OCI-LY1 (cell line): ENCODE results near the gene PTPRCAP.
"Not testable (repeated sequence)": the region's sequence is repeated elsewhere in the genome, so short reads cannot be mapped to it uniquely, and the experiment has no call there.

Experiments used
- H2AFZ ChIP-seq: fragments of 200-600 bp; sonication (generic), shearing (Covaris generic); 2 replicates; pipeline ENCODE4 v1.6.0; 2014; ENCODE audit warnings: antibody characterized with exemption, mild to moderate bottlenecking, low read length
- H3F3A ChIP-seq: fragments of 200-600 bp; sonication (generic), shearing (Covaris generic); 2 replicates; pipeline ENCODE4 v1.6.0; 2014; ENCODE audit warnings: mild to moderate bottlenecking, antibody characterized with exemption, low read length, moderate library complexity; ENCODE audit not compliant: insufficient read depth
- H3K27ac ChIP-seq: fragments of 200-600 bp; sonication (generic); 2 replicates; pipeline ENCODE4 v1.5.1; 2014; ENCODE audit warnings: low read length, mixed run types, mild to moderate bottlenecking, low read depth; ENCODE audit not compliant: poor library complexity, severe bottlenecking
- H3K27me3 ChIP-seq: fragments of 200-600 bp; sonication (generic); 2 replicates; pipeline ENCODE4 v1.6.0; 2014; ENCODE audit warnings: antibody characterized with exemption, mild to moderate bottlenecking, low read length, moderate library complexity; ENCODE audit not compliant: insufficient read depth
- H3K36me3 ChIP-seq: fragments of 200-600 bp; sonication (generic); 2 replicates; pipeline ENCODE4 v1.6.1; 2014; ENCODE audit warnings: mild to moderate bottlenecking, antibody characterized with exemption, low read length, moderate library complexity, mixed read lengths; ENCODE audit not compliant: insufficient read depth
- H3K4me1 ChIP-seq: fragments of 200-600 bp; sonication (generic); 2 replicates; pipeline ENCODE4 v1.5.1; 2014; ENCODE audit warnings: mild to moderate bottlenecking, low read length, moderate library complexity; ENCODE audit not compliant: insufficient read depth, severe bottlenecking
- H3K4me2 ChIP-seq: fragments of 200-600 bp; sonication (generic), shearing (Covaris generic); 2 replicates; pipeline ENCODE4 v1.6.1; 2014; ENCODE audit warnings: low read length
- H3K4me3 ChIP-seq: fragments of 200-600 bp; sonication (generic); 2 replicates; pipeline ENCODE4 v1.5.1; 2014; ENCODE audit warnings: low read length, low read depth, mild to moderate bottlenecking, mixed read lengths; ENCODE audit not compliant: poor library complexity, severe bottlenecking
- H3K79me2 ChIP-seq: fragments of 200-600 bp; shearing (Covaris generic); 2 replicates; pipeline ENCODE4 v1.6.1; 2016; ENCODE audit warnings: mixed run types, low read length, mixed read lengths; ENCODE audit not compliant: insufficient read depth
- H3K9ac ChIP-seq: fragments of 200-600 bp; sonication (generic), shearing (Covaris generic); 2 replicates; pipeline ENCODE4 v1.6.1; 2014; ENCODE audit warnings: mild to moderate bottlenecking, low read length, mixed read lengths
- H3K9me2 ChIP-seq: fragments of 200-600 bp; sonication (generic), shearing (Covaris generic); 2 replicates; pipeline ENCODE4 v1.6.1; 2014; ENCODE audit warnings: low read depth, mild to moderate bottlenecking, low read length, mixed read lengths
- H3K9me3 ChIP-seq: fragments of 200-600 bp; shearing (Covaris generic); 2 replicates; pipeline ENCODE4 v1.6.1; 2014; ENCODE audit warnings: low read length, mixed read lengths
- H4K20me1 ChIP-seq: fragments of 200-600 bp; sonication (generic), shearing (Covaris generic); 2 replicates; pipeline ENCODE4 v1.6.0; 2016; ENCODE audit warnings: mild to moderate bottlenecking, low read length; ENCODE audit not compliant: insufficient read depth
- CTCF ChIP-seq: fragments of 200-600 bp; sonication (generic), shearing (Covaris generic); IDR thresholded peaks from 2 replicates; pipeline ENCODE4 v1.5.1; 2017; ENCODE audit warnings: mild to moderate bottlenecking, antibody characterized with exemption, low read length, moderate library complexity, mixed read lengths
- EZH2 ChIP-seq: fragments of 200-600 bp; sonication (generic), shearing (Covaris generic); IDR thresholded peaks from 2 replicates; pipeline ENCODE4 v1.8.0; 2017; ENCODE audit warnings: borderline replicate concordance, mixed run types, mild to moderate bottlenecking, antibody characterized with exemption, low read length, moderate library complexity, mixed read lengths

PTPRCAP gene

GRCh38 chr11:67482275-67482826 lies 44.9 kb upstream of the PTPRCAP start:
- no peaks in the 10 kb centered on the region for H3K9me3 ChIP-seq
- H3K4me3 ChIP-seq = peak overlapping the region; percentile 56
- H3F3A ChIP-seq = 0 out of 2 replicates have a peak, but pooled peaks cover 2% of the 10 kb centered on the region
- H3K27ac ChIP-seq = peak overlapping the region; percentile 91
- peak overlapping the region; percentile 99 for H3K4me2 ChIP-seq
- H3K79me2 ChIP-seq = no peaks in the 10 kb centered on the region
- no peaks in the 10 kb centered on the region for H3K9me2 ChIP-seq
- no peaks in the 10 kb centered on the region for H3K27me3 ChIP-seq
- TF ChIP-seq EZH2 (no peak), CTCF (no peak)
- peak overlapping the region; percentile 88 for H3K9ac ChIP-seq
- no peaks in the 10 kb centered on the region for H4K20me1 ChIP-seq
- H3K4me1 ChIP-seq = peaks cover 47% of the 10 kb centered on the region
- no peaks in the 10 kb centered on the region; the same call in 1 of the 2 replicates for H3K36me3 ChIP-seq
- 0 out of 2 replicates have a peak overlapping the region, but pooled peaks have one; percentile 8 for H2AFZ ChIP-seq

- not testable (repeated sequence) for H3K9me3 ChIP-seq, H3K27ac ChIP-seq, H4K20me1 ChIP-seq, H3F3A ChIP-seq, H3K79me2 ChIP-seq, H2AFZ ChIP-seq, H3K27me3 ChIP-seq, H3K4me3 ChIP-seq, H3K4me2 ChIP-seq, H3K9me2 ChIP-seq, H3K4me1 ChIP-seq, H3K9ac ChIP-seq, H3K36me3 ChIP-seq
Measured at GRCh38 chr11:67477344-67478050, 40.0 kb upstream of the PTPRCAP start.

GRCh38 chr11:67476692-67477091 lies 39.2 kb upstream of the PTPRCAP start:
- not testable (repeated sequence) for H3K36me3 ChIP-seq, H3K79me2 ChIP-seq, H3K4me1 ChIP-seq, H3K9me3 ChIP-seq, H3K4me3 ChIP-seq, H3K27ac ChIP-seq, H3K27me3 ChIP-seq, H3K9ac ChIP-seq, H3F3A ChIP-seq, H3K4me2 ChIP-seq, H2AFZ ChIP-seq, H4K20me1 ChIP-seq, H3K9me2 ChIP-seq

- Histone ChIP-seq H3K27ac (no peak overlapping the region), H4K20me1 (no peaks in the 10 kb centered on the region), H3K9me2 (no peaks in the 10 kb centered on the region), H3K4me1 (peaks cover 10% of the 10 kb centered on the region), H3K36me3 (no peaks in the 10 kb centered on the region), H3K4me2 (no peak overlapping the region), H3K27me3 (no peaks in the 10 kb centered on the region), H3K79me2 (no peaks in the 10 kb centered on the region), H3F3A (no peaks in the 10 kb centered on the region), H3K4me3 (no peak overlapping the region), H3K9ac (no peak overlapping the region), H2AFZ (no peak overlapping the region), H3K9me3 (peaks cover 4% of the 10 kb centered on the region; the same call in 1 of the 2 replicates)
- TF ChIP-seq EZH2 = no peak
- TF ChIP-seq CTCF = no peak
Measured at GRCh38 chr11:67472882-67473281, 35.4 kb upstream of the PTPRCAP start.
